NB4 (cell line): ENCODE data around the gene KDM4F.

Source experiments
- DNase-seq: peaks from one replicate; pipeline ENCODE4 v3.0.0; 2010; ENCODE audit warnings: low read depth
- H3K4me3 ChIP-seq: one replicate; pipeline ENCODE4 v1.5.1; 2011; ENCODE audit warnings: mild to moderate bottlenecking, low read depth, low read length, moderate library complexity
- MYC ChIP-seq: IDR thresholded peaks from 2 replicates; pipeline ENCODE4 v1.6.1; 2011; ENCODE audit warnings: low read depth, low read length
- POLR2A ChIP-seq: IDR thresholded peaks from 2 replicates; pipeline ENCODE4 v1.6.1; 2011; ENCODE audit warnings: mild to moderate bottlenecking; ENCODE audit not compliant: insufficient read length; ENCODE audit errors: extremely low read depth
- TF ChIP-seq, protein P1 (sequence below): IDR thresholded peaks from 2 replicates; pipeline ENCODE4 v1.6.1; 2011; ENCODE audit warnings: low read depth, low read length
- TF ChIP-seq, protein P2 (sequence below): IDR thresholded peaks from one replicate; pipeline ENCODE4 v1.5.1; 2012; ENCODE audit warnings: low read depth, low read length

KDM4F gene

GRCh38 chr11:95042906-95043305, 6.3 kb upstream of the KDM4F start:
- no peak overlapping the region for H3K4me3 ChIP-seq
- no peak for DNase-seq
- TF ChIP-seq, protein P1, sequence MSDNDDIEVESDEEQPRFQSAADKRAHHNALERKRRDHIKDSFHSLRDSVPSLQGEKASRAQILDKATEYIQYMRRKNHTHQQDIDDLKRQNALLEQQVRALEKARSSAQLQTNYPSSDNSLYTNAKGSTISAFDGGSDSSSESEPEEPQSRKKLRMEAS: no peak
- TF ChIP-seq POLR2A: no peak
- no peak for TF ChIP-seq MYC
- TF ChIP-seq, protein P2, sequence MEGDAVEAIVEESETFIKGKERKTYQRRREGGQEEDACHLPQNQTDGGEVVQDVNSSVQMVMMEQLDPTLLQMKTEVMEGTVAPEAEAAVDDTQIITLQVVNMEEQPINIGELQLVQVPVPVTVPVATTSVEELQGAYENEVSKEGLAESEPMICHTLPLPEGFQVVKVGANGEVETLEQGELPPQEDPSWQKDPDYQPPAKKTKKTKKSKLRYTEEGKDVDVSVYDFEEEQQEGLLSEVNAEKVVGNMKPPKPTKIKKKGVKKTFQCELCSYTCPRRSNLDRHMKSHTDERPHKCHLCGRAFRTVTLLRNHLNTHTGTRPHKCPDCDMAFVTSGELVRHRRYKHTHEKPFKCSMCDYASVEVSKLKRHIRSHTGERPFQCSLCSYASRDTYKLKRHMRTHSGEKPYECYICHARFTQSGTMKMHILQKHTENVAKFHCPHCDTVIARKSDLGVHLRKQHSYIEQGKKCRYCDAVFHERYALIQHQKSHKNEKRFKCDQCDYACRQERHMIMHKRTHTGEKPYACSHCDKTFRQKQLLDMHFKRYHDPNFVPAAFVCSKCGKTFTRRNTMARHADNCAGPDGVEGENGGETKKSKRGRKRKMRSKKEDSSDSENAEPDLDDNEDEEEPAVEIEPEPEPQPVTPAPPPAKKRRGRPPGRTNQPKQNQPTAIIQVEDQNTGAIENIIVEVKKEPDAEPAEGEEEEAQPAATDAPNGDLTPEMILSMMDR: no peak

DNA sequence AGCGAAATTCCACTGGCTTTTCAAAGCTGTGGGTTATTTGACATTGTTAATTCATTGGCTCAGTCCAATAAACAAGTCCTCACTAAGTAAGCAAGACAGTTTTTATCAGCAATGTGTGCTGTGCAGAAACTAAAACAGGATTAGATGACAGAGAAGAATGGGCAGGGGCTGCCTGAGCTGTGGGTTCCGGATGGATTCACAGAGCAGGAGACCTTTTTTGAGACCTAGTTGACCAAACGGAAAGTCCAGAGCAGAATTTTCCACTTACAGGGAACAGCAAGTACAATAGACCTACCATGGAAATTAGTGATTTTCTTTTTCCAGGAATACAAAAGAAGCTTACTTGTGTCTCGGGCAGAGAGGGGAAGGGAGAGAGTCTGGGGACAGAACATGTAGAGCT, 5.2 kb upstream of the KDM4F start:
- DNase-seq: no peak
- H3K4me3 ChIP-seq: no peak overlapping the region
- no peak for TF ChIP-seq MYC
- TF ChIP-seq, protein P1: no peak
- TF ChIP-seq POLR2A: no peak
- TF ChIP-seq, protein P2: no peak

DNA sequence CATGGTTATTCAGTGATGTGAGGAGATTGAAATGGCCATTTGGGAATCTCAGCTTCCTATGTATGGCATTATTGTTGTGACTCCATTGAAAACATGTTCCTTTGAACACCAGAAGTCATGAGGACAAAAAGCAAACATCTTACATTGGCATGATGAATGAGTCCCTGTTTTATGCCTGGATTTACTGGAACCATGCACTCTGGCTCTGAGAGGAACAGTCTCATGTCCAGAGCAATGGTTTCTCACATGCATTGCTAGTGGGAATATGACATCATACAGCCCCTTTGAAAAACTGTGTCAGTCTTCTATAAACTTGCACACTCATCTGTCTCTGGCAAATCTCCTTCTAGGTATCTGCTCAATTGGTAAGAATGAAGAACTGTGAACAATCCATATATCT, 3.4 kb upstream of the KDM4F start:
- H3K4me3 ChIP-seq: no peak overlapping the region
- no peak for TF ChIP-seq POLR2A
- TF ChIP-seq MYC: no peak
- TF ChIP-seq, protein P2: no peak
- TF ChIP-seq, protein P1: no peak
- no peak for DNase-seq

GRCh38 chr11:95050595-95051202, 1.5 kb downstream of the KDM4F start:
- H3K4me3 ChIP-seq: no peak overlapping the region
- TF ChIP-seq, protein P2: no peak
- TF ChIP-seq MYC: no peak
- TF ChIP-seq POLR2A: no peak
- TF ChIP-seq, protein P1: no peak
- no peak for DNase-seq

GRCh38 chr11:95054356-95054755, 5.1 kb downstream of the KDM4F start:
- DNase-seq: no peak
- TF ChIP-seq MYC: no peak
- TF ChIP-seq, protein P1: no peak
- TF ChIP-seq, protein P2: no peak
- no peak for TF ChIP-seq POLR2A
- H3K4me3 ChIP-seq: no peak overlapping the region
